SK-N-SH (cell line): ENCODE results near the gene FBXL5. TPM values are rescaled to one million over a fixed set of nuclear protein-coding genes. Genes with fewer than 3 reads are reported as not detected.
A peak's percentile ranks its signal among the peaks of the same experiment; 100 is the strongest.

ENCODE experiments used
- CTCF ChIA-PET: fragments of 300-600, 350-600 bp; formaldehyde crosslinking; extraction: SDS; loops from one replicate; lab custom pipeline; 2021; lab: Yijun Ruan, JAX
- POLR2A ChIA-PET: fragments of 350-600 bp; sonication (Branson Sonifier 250); formaldehyde crosslinking; extraction: SDS; loops from one replicate; lab custom pipeline; 2020; ENCODE audit warnings: antibody characterized with exemption, inconsistent platforms; lab: Yijun Ruan, JAX
- DNase-seq: peaks from one replicate; pipeline ENCODE4 v3.0.0; 2012
- H2AFZ ChIP-seq: fragments of 200-600 bp; sonication (generic); 2 replicates; pipeline ENCODE4 v1.8.1; 2016; ENCODE audit warnings: antibody characterized with exemption, mild to moderate bottlenecking, low read depth
- H3F3A ChIP-seq: fragments of 200-600 bp; sonication (generic); replicated peaks from 2 replicates; pipeline ENCODE3; 2016; ENCODE audit warnings: antibody characterized with exemption, mild to moderate bottlenecking; ENCODE audit not compliant: insufficient read depth
- H3K27ac ChIP-seq, 2 experiments: fragments of 200-500 bp in 1 of 2; fragments of 200-600 bp in 1 of 2; sonication (Bioruptor generic) in 1 of 2; sonication (generic), shearing (Covaris generic) in 1 of 2; 2 replicates each; pipeline versions ENCODE4 v1.5.1 to v1.6.1; 2014 to 2016; ENCODE audit warnings: low read depth in 2 of 2, inconsistent platforms in 1 of 2, low read length in 1 of 2, mild to moderate bottlenecking in 1 of 2, mixed read lengths in 1 of 2
- H3K27me3 ChIP-seq: fragments of 200-600 bp; sonication (generic), shearing (Covaris generic); 2 replicates; pipeline ENCODE4 v1.6.1; 2016; ENCODE audit warnings: mixed run types; ENCODE audit not compliant: insufficient read depth
- H3K36me3 ChIP-seq, 2 experiments: fragments of 200-500 bp in 1 of 2; fragments of 200-600 bp in 1 of 2; sonication (Bioruptor generic) in 1 of 2; sonication (generic) in 1 of 2; replicated peaks in 1 of 2; 2 replicates each; pipeline versions ENCODE3 to v1.5.1; 2014 to 2016; ENCODE audit warnings: low read length in 1 of 2, mild to moderate bottlenecking in 1 of 2; ENCODE audit not compliant: insufficient read depth in 2 of 2, control insufficient read depth in 1 of 2
- H3K4me1 ChIP-seq, 2 experiments: fragments of 200-500 bp in 1 of 2; fragments of 200-600 bp in 1 of 2; sonication (Bioruptor generic) in 1 of 2; sonication (generic), shearing (Covaris generic) in 1 of 2; 2 replicates each; pipeline versions ENCODE4 v1.5.1 to v1.6.1; 2014 to 2016; ENCODE audit warnings: low read depth in 1 of 2, low read length in 1 of 2, mixed run types in 1 of 2; ENCODE audit not compliant: insufficient read depth in 2 of 2, control insufficient read depth in 1 of 2
- H3K4me2 ChIP-seq: fragments of 200-600 bp; sonication (generic), shearing (Covaris generic); 2 replicates; pipeline ENCODE4 v1.6.1; 2017; ENCODE audit warnings: mixed run types
- H3K4me3 ChIP-seq, 2 experiments: fragments of 200-500 bp in 1 of 2; fragments of 200-600 bp in 1 of 2; sonication (Bioruptor generic) in 1 of 2; sonication (generic), shearing (Covaris generic) in 1 of 2; 2 replicates each; pipeline versions ENCODE4 v1.5.1 to v1.8.1; 2014 to 2016; ENCODE audit warnings: low read depth in 2 of 2, inconsistent platforms in 1 of 2, low read length in 1 of 2, mild to moderate bottlenecking in 1 of 2, mixed read lengths in 1 of 2, moderate library complexity in 1 of 2
- H3K79me2 ChIP-seq: fragments of 200-600 bp; sonication (generic); 2 replicates; pipeline ENCODE4 v1.8.1; 2017; ENCODE audit warnings: mild to moderate bottlenecking; ENCODE audit not compliant: insufficient read depth
- H3K9ac ChIP-seq: fragments of 200-600 bp; sonication (generic); 2 replicates; pipeline ENCODE4 v1.6.1; 2017; ENCODE audit warnings: mixed run types
- H3K9me2 ChIP-seq: fragments of 200-600 bp; sonication (generic); 2 replicates; pipeline ENCODE4 v1.6.1; 2017; ENCODE audit warnings: mixed run types
- H3K9me3 ChIP-seq: fragments of 200-600 bp; sonication (generic); 2 replicates; pipeline ENCODE4 v1.6.1; 2017; ENCODE audit warnings: mixed run types, mild to moderate bottlenecking, moderate library complexity
- H4K20me1 ChIP-seq: fragments of 200-600 bp; sonication (generic); 2 replicates; pipeline ENCODE4 v1.6.1; 2017; ENCODE audit warnings: mild to moderate bottlenecking, mixed run types; ENCODE audit not compliant: insufficient read depth
- CHD2 ChIP-seq: fragments of 150-350 bp; IDR thresholded peaks from 2 replicates; pipeline ENCODE4 v1.6.1; 2018; ENCODE audit warnings: low read length; ENCODE audit not compliant: partially characterized antibody
- CTCF ChIP-seq: fragments of 200-600 bp; sonication (generic); IDR thresholded peaks from 2 replicates; pipeline ENCODE4 v1.6.1; 2017; ENCODE audit warnings: antibody characterized with exemption, mild to moderate bottlenecking, moderate library complexity
- ELF1 ChIP-seq: IDR thresholded peaks from 2 replicates; pipeline ENCODE4 v1.4.0; 2012
- EZH2phosphoT487 ChIP-seq: fragments of 200-600 bp; sonication (generic); IDR thresholded peaks from 2 replicates; pipeline ENCODE4 v1.6.1; 2017; ENCODE audit warnings: low read depth, mixed run types, mild to moderate bottlenecking, antibody characterized with exemption, moderate library complexity, borderline replicate concordance
- FOSL2 ChIP-seq: IDR thresholded peaks from 2 replicates; pipeline ENCODE4 v1.4.0; 2012; ENCODE audit warnings: low read depth, mild to moderate bottlenecking, moderate library complexity, borderline replicate concordance
- FOXM1 ChIP-seq: IDR thresholded peaks from 2 replicates; pipeline ENCODE4 v1.4.0; 2012; ENCODE audit warnings: low read depth, mild to moderate bottlenecking
- GATA2 ChIP-seq: sonication (generic); formaldehyde crosslinking; IDR thresholded peaks from 2 replicates; pipeline ENCODE4 v1.5.0; 2020; ENCODE audit warnings: mild to moderate bottlenecking, missing genetic modification reagents
- MEF2A ChIP-seq: IDR thresholded peaks from 2 replicates; pipeline ENCODE4 v1.4.0; 2012; ENCODE audit warnings: low read depth, borderline replicate concordance
- MXI1 ChIP-seq: IDR thresholded peaks from 2 replicates; pipeline ENCODE4 v1.6.1; 2012; ENCODE audit warnings: mild to moderate bottlenecking, low read depth, low read length, improper control_type of control experiment
- NFIC ChIP-seq: IDR thresholded peaks from 2 replicates; pipeline ENCODE4 v1.4.0; 2012; ENCODE audit warnings: borderline replicate concordance
- NRF1 ChIP-seq: IDR thresholded peaks from 2 replicates; pipeline ENCODE4 v1.6.1; 2012; ENCODE audit warnings: low read depth, mild to moderate bottlenecking, low read length
- PBX3 ChIP-seq: IDR thresholded peaks from 2 replicates; pipeline ENCODE4; 2012
- POLR2AphosphoS5 ChIP-seq: IDR thresholded peaks from 2 replicates; pipeline ENCODE4 v1.6.1; 2012; ENCODE audit warnings: low read depth, low read length
- RAD21 ChIP-seq: IDR thresholded peaks from 2 replicates; pipeline ENCODE4 v1.6.1; 2012; ENCODE audit warnings: mild to moderate bottlenecking, low read length
- RCOR1 ChIP-seq: fragments of 150-350 bp; IDR thresholded peaks from 2 replicates; pipeline ENCODE4 v1.6.1; 2017; ENCODE audit warnings: antibody characterized with exemption, low read length
- RFX5 ChIP-seq: IDR thresholded peaks from 2 replicates; pipeline ENCODE4 v1.6.1; 2012; ENCODE audit warnings: mild to moderate bottlenecking, improper control_type of control experiment, low read length
- RXRA ChIP-seq: IDR thresholded peaks from 2 replicates; pipeline ENCODE4 v1.4.0; 2012; ENCODE audit warnings: low read depth, mild to moderate bottlenecking, borderline replicate concordance
- SIN3A ChIP-seq: IDR thresholded peaks from 2 replicates; pipeline ENCODE4 v1.6.1; 2012; ENCODE audit warnings: low read depth, mild to moderate bottlenecking, low read length, moderate library complexity, borderline replicate concordance
- SMC3 ChIP-seq: IDR thresholded peaks from 2 replicates; pipeline ENCODE4 v1.6.1; 2012; ENCODE audit warnings: low read depth, low read length, improper control_type of control experiment
- TEAD4 ChIP-seq: IDR thresholded peaks from 2 replicates; pipeline ENCODE4 v1.4.0; 2012; ENCODE audit warnings: mild to moderate bottlenecking, borderline replicate concordance; ENCODE audit not compliant: insufficient read depth
- USF1 ChIP-seq: IDR thresholded peaks from 2 replicates; pipeline ENCODE4 v1.4.0; 2012; ENCODE audit warnings: low read depth, borderline replicate concordance
- YY1 ChIP-seq: IDR thresholded peaks from 2 replicates; pipeline ENCODE4 v1.4.0; 2012; ENCODE audit warnings: low read depth, mild to moderate bottlenecking
- WGBS: methylation state at CpG from one replicate; pipeline ENCODE4 v1.1.6; 2017; ENCODE audit warnings: low lambda C conversion rate; 5-methylcytosine and 5-hydroxymethylcytosine counted together
- polyA plus RNA-seq, 3 experiments: library from polyadenylated mRNA; depleted of rRNA; stranded (reverse); fragments of >200 nt; gene quantifications; 2 replicates each; pipeline ENCODE4 v1.2.3, GENCODE V29; 2012

FBXL5 gene
- polyA plus RNA-seq, 1 of the 3 experiments (the other 2 are of a cell fraction): 13.5 TPM

GRCh38 chr4:15675356-15675755 is 20.2 kb upstream of the FBXL5 start:
- peaks cover 9% of the 10 kb centered on the region for H3F3A ChIP-seq
- TF ChIP-seq FOXM1 (no peak), MXI1 (no peak), PBX3 (no peak), CTCF (0 out of 2 replicates have a peak, but pooled peaks have one; percentile 12), RAD21 (0 out of 2 replicates have a peak, but pooled peaks have one; percentile 4)
- TF ChIP-seq, all 33 proteins: peak for 2
- 91% methylated on average over 3 of the region's 3 CpGs for WGBS
- Histone ChIP-seq H3K4me3 (no peak overlapping the region), H4K20me1 (no peaks in the 10 kb centered on the region; the same call in 1 of the 2 replicates), H3K9me2 (no peaks in the 10 kb centered on the region), H3K4me1 (peaks cover 7 to 24% of the 10 kb centered on the region in 2 experiments; a peak in 3 of 4 replicates), H3K4me2 (no peak overlapping the region), H3K27ac (no peak overlapping the region), H3K79me2 (peaks cover 98% of the 10 kb centered on the region), H3K27me3 (no peaks in the 10 kb centered on the region), H2AFZ (no peak overlapping the region), H3K9me3 (no peaks in the 10 kb centered on the region), H3K9ac (no peak overlapping the region), H3K36me3 (peaks cover 0 to 5% of the 10 kb centered on the region in 2 experiments)
- ChIA-PET CTCF (no interaction called here), POLR2A (interaction anchor here (0.7 kb wide), 1 partner anchor 20 kb away, joined by 3 read pairs; the partner anchor contains the start of gene FBXL5)
- no peak for DNase-seq

- no peak overlapping the region for H3K27ac ChIP-seq
- H2AFZ ChIP-seq: no peak overlapping the region
- 98% methylated on average over 4 of the region's 4 CpGs for WGBS
- no peak overlapping the region for H3K9ac ChIP-seq
- H3K4me3 ChIP-seq: no peak overlapping the region
- peaks cover 0 to 9% of the 10 kb centered on the region in 2 experiments for H3K36me3 ChIP-seq
- ChIA-PET CTCF (no interaction called here), POLR2A (no interaction called here)
- TF ChIP-seq SIN3A (no peak), NFIC (no peak), TEAD4 (no peak), MEF2A (no peak), NRF1 (no peak), RXRA (no peak), RCOR1 (no peak), YY1 (no peak), RAD21 (no peak), RFX5 (no peak), EZH2phosphoT487 (no peak), FOSL2 (no peak), ELF1 (no peak), PBX3 (no peak), USF1 (no peak), CHD2 (no peak), GATA2 (CRISPR knock-in tag) (no peak), CTCF (no peak), SMC3 (no peak), POLR2AphosphoS5 (no peak)
- no peaks in the 10 kb centered on the region for H3K27me3 ChIP-seq
- DNase-seq: no peak
- no peaks in the 10 kb centered on the region for H3K9me3 ChIP-seq
- H3K79me2 ChIP-seq: peaks cover 98% of the 10 kb centered on the region
- peaks cover 7 to 24% of the 10 kb centered on the region in 2 experiments; a peak in 3 of 4 replicates for H3K4me1 ChIP-seq
- H4K20me1 ChIP-seq: no peaks in the 10 kb centered on the region; the same call in 1 of the 2 replicates
- no peaks in the 10 kb centered on the region for H3K9me2 ChIP-seq
- H3K4me2 ChIP-seq: no peak overlapping the region
- peaks cover 8% of the 10 kb centered on the region for H3F3A ChIP-seq
Measured at GRCh38 chr4:15674926-15675325, 19.8 kb upstream of the FBXL5 start.
